Transverse colon (tissue), 4 donors: ENCODE measurements around the gene G6PC3. TPM values are rescaled to one million over a fixed set of nuclear protein-coding genes. Genes with fewer than 3 reads are reported as not detected.

Experiments
- DNase-seq: peaks from one replicate; pipeline ENCODE4 v3.0.0-alpha.2; 2019
- H3K27ac ChIP-seq, 4 donors: fragments of 200-600 bp; sonication (generic); 2 replicates each; pipeline ENCODE4 v1.5.1; 2016 to 2018; ENCODE audit warnings: inconsistent platforms in 4 of 4
- H3K27me3 ChIP-seq: fragments of 200-600 bp; sonication (generic); 2 replicates; pipeline ENCODE4 v1.5.1; 2017; ENCODE audit warnings: inconsistent platforms
- H3K36me3 ChIP-seq, 4 donors: fragments of 200-600 bp; sonication (generic); 2 replicates each; pipeline ENCODE4 v1.5.1; 2017 to 2019; ENCODE audit warnings: inconsistent platforms in 4 of 4
- H3K4me1 ChIP-seq, 4 donors: fragments of 200-600 bp; sonication (generic); 2 replicates each; pipeline ENCODE4 v1.5.1; 2017 to 2020; ENCODE audit warnings: inconsistent platforms in 4 of 4
- H3K4me3 ChIP-seq, 4 donors: fragments of 200-600 bp; sonication (generic); 1 replicate in 1 of 4; 2 replicates in 3 of 4; pipeline versions ENCODE4 v1.5.1 to v1.6.1; 2017 to 2019; ENCODE audit warnings: inconsistent platforms in 4 of 4
- H3K9me3 ChIP-seq, 2 donors: fragments of 200-600 bp; sonication (generic); 2 replicates each; pipeline ENCODE4 v1.5.1; 2017 to 2019; ENCODE audit warnings: inconsistent platforms in 2 of 2
- EP300 ChIP-seq: sonication (generic); formaldehyde crosslinking; IDR thresholded peaks from one replicate; pipeline ENCODE4 v1.6.1; 2017; ENCODE audit warnings: antibody characterized with exemption, low read depth
- POLR2A ChIP-seq: fragments of 450-650 bp; IDR thresholded peaks from one replicate; pipeline ENCODE4 v1.6.1; 2016; ENCODE audit warnings: antibody characterized with exemption, mild to moderate bottlenecking, moderate library complexity
- POLR2AphosphoS5 ChIP-seq, 3 donors: sonication (generic); formaldehyde crosslinking; IDR thresholded peaks; one replicate each; pipeline ENCODE4 v1.6.1; 2016; ENCODE audit warnings: antibody characterized with exemption in 3 of 3
- WGBS, 2 donors: methylation state at CpG; one replicate each; pipeline ENCODE4 v1.1.5; 2018; ENCODE audit warnings: low coverage in 1 of 2; 5-methylcytosine and 5-hydroxymethylcytosine counted together
- in situ Hi-C, 4 donors: fragments of 200-750 bp; cut with MboI; loops; one replicate each; pipeline versions ENCODE4 v1.15.0 to v1.15.1; 2017; ENCODE audit warnings: low sequenced_read_pairs in 3 of 4, low pct_ligation_motif_present in 1 of 4, low pct_unique_long_range_greater_than_20kb in 1 of 4
- intact Hi-C: fragments of 100-400 bp; cut with DNase I; formaldehyde crosslinking; loops from one replicate; pipeline ENCODE4 v1.15.1; 2023; ENCODE audit warnings: low total_unique reads
- total RNA-seq, 4 donors: library from RNA; depleted of rRNA; stranded (reverse); fragments of >200 nt; gene quantifications; one replicate each; pipeline ENCODE4 v1.1.0, GENCODE V29; 2016
- TF ChIP-seq, protein P1 (sequence below), 5 experiments: fragments of 200-600 bp in 3 of 5; fragments of 450-650 bp in 2 of 5; sonication (generic) in 3 of 5; IDR thresholded peaks; 1 replicate in 2 of 5; 2 replicates in 3 of 5; pipeline ENCODE4 v1.5.1; 2016 to 2017; ENCODE audit warnings: antibody characterized with exemption in 5 of 5, inconsistent platforms in 3 of 5, mild to moderate bottlenecking in 2 of 5, moderate library complexity in 1 of 5

Gene G6PC3
- total RNA-seq, 4 donors from 2014 or later = 5.2 to 35.6 (median 18.5) TPM

- intact Hi-C loops (no loop called here), in situ Hi-C loops (no loop called here)
- DNase-seq = no peak
- WGBS, 2 donors = 68% methylated on average over 1 of the region's 1 CpG; no CpG with 5 or more reads in 1 of the 2 donors
- H3K36me3 ChIP-seq = no peaks in the 10 kb centered on the region
- no peak for TF ChIP-seq POLR2A
- TF ChIP-seq, protein P1, sequence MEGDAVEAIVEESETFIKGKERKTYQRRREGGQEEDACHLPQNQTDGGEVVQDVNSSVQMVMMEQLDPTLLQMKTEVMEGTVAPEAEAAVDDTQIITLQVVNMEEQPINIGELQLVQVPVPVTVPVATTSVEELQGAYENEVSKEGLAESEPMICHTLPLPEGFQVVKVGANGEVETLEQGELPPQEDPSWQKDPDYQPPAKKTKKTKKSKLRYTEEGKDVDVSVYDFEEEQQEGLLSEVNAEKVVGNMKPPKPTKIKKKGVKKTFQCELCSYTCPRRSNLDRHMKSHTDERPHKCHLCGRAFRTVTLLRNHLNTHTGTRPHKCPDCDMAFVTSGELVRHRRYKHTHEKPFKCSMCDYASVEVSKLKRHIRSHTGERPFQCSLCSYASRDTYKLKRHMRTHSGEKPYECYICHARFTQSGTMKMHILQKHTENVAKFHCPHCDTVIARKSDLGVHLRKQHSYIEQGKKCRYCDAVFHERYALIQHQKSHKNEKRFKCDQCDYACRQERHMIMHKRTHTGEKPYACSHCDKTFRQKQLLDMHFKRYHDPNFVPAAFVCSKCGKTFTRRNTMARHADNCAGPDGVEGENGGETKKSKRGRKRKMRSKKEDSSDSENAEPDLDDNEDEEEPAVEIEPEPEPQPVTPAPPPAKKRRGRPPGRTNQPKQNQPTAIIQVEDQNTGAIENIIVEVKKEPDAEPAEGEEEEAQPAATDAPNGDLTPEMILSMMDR (IDR thresholded peaks at IDR 0.05) = no peak
- no peak for TF ChIP-seq POLR2AphosphoS5 (IDR thresholded peaks at IDR 0.05)
- no peak for TF ChIP-seq EP300
- peak overlapping the region; percentile 76 to 89 (median 86) for H3K4me3 ChIP-seq
- no peaks in the 10 kb centered on the region for H3K9me3 ChIP-seq
- H3K4me1 ChIP-seq = peaks cover 14 to 31% (median 25%) of the 10 kb centered on the region in 4 donors
- no peaks in the 10 kb centered on the region for H3K27me3 ChIP-seq
- peak overlapping the region; percentile 92 to 97 (median 92) for H3K27ac ChIP-seq
Observed at GRCh38 chr17:44121997-44122815, 51.7 kb downstream of the G6PC3 start.

DNA sequence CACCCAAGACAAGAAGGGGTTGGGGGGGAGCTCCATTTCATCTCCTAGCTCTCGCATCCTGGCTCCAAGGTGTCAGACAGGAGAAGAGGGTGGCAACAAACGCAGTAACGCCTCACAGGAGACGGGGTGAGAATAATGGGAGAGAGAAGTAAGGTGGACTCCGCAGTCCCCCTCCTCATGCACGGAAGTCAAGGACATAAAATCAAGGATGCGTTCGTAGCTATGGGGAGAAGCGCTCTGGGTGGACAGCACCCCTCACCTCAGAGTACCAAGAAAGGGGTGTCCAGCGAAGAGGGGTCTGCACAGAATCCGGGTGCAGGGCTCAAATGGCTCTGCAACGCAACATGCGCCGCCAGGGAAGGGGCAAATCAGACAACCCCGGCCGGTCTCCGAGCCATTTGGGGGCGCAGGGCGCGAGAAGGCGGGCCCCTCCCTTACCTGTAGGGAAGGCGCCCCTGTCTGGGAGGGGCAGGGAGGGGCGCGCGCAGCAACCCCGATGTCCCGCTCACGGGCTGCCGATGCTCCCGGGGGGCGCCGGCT is 52.4 kb downstream of the G6PC3 start:
- Histone ChIP-seq H3K4me3 (peak overlapping the region; percentile 76 to 89 (median 86)), H3K27ac (peak overlapping the region; percentile 92 to 97 (median 92)), H3K27me3 (no peaks in the 10 kb centered on the region), H3K4me1 (peaks cover 14 to 31% (median 25%) of the 10 kb centered on the region in 4 donors), H3K36me3 (no peaks in the 10 kb centered on the region), H3K9me3 (no peaks in the 10 kb centered on the region)
- 4% methylated on average over 11 of the region's 32 CpGs; no CpG with 5 or more reads in 1 of the 2 donors for WGBS, 2 donors
- intact Hi-C loops = no loop called here
- TF ChIP-seq, protein P1 (IDR thresholded peaks at IDR 0.05) = no peak
- TF ChIP-seq POLR2A (no peak), EP300 (no peak), POLR2AphosphoS5 (IDR thresholded peaks at IDR 0.05) (no peak)
- DNase-seq = peak; percentile 25
- in situ Hi-C loops = no loop called here

DNA sequence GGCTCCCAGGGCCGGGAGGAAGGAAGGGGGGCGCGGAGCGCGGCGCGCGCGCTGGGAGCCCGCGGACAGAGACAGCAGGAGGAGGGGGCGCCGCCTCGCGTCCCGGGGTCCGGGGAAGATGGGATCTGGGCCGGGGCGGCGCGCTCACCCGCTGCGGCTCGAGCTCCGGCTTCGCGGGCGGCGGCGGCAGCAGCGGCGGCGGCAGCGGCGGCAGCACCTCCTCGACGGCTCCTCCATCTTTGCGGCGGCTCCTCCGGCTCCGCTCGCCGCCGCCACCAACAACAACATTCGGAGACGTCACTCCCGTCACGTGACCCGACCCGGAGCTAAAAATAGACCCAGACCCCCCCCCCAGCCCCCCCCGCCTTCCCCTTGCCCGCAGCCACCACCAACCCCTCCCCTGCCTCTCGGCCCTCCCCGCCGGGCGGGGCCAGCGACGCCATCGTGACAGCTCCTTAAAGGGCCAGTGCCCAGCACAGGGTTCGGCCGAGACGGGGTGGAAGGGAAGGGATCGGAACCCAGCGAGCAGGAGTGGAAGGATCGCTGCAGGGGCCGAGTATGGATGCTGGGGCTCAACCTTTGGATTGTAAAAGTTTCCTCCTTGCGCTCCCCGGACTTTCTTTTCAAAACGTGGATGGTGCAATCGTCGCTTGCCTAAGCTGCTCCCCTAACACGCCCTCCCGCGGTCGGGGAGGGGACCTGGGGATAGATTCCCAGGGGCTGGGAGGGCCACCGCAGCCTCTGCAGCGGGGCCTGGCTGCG is 53.0 kb downstream of the G6PC3 start, which contains the start of gene HDAC5:
Gene HDAC5 (minus strand): TSS at position 286 of the 762 bp plus-strand sequence. CDS start 6,126 bp downstream, outside the sequence.
- Histone ChIP-seq H3K4me1 (peaks cover 14 to 31% (median 25%) of the 10 kb centered on the region in 4 donors), H3K27ac (peak within 1 kb of the TSS; percentile 92 to 97 (median 92)), H3K4me3 (peak within 1 kb of the TSS; percentile 76 to 89 (median 86)), H3K9me3 (no peaks in the 10 kb centered on the region), H3K27me3 (no peaks in the 10 kb centered on the region), H3K36me3 (no peaks in the 10 kb centered on the region)
- no peak for TF ChIP-seq POLR2A
- peak; percentile 63 to 74 (median 67) for TF ChIP-seq POLR2AphosphoS5 (IDR thresholded peaks at IDR 0.05)
- TF ChIP-seq, protein P1 (IDR thresholded peaks at IDR 0.05) = peak; percentile 50 to 73 (median 59)
- TF ChIP-seq EP300 = no peak
- DNase-seq = peak; percentile 96
- intact Hi-C loops (no loop called here), in situ Hi-C loops (no loop called here)
- 1% methylated on average over 28 of the region's 78 CpGs; no CpG with 5 or more reads in 1 of the 2 donors for WGBS, 2 donors

GRCh38 chr17:44124118-44124438 is 53.5 kb downstream of the G6PC3 start:
- Histone ChIP-seq H3K9me3 (no peaks in the 10 kb centered on the region), H3K36me3 (no peaks in the 10 kb centered on the region), H3K27me3 (no peaks in the 10 kb centered on the region), H3K4me3 (peak overlapping the region; percentile 74 to 89 (median 86)), H3K27ac (peak overlapping the region; percentile 92 to 97 (median 92)), H3K4me1 (peaks cover 14 to 31% (median 25%) of the 10 kb centered on the region in 4 donors)
- no peak for DNase-seq
- TF ChIP-seq POLR2AphosphoS5 (IDR thresholded peaks at IDR 0.05) (no peak), EP300 (no peak)
- TF ChIP-seq, protein P1 (IDR thresholded peaks at IDR 0.05) = peak in 2 of 5 experiments; percentile 1 to 8
- in situ Hi-C loops (no loop called here), intact Hi-C loops (no loop called here)
- 4 to 5% methylated on average over 2 to 8 of the region's 8 CpGs for WGBS, 2 donors
